ENCODE data around the gene TMEM47. TPM values are rescaled to one million over a fixed set of nuclear protein-coding genes. Genes with fewer than 3 reads are reported as not detected.

TMEM47 gene
- total and polyA plus RNA-seq, 2 of the 8 experiments (the other 6 are each of a cell fraction or from before 2014, with no cell fraction given) = 24.8 to 28.5 TPM

DNA sequence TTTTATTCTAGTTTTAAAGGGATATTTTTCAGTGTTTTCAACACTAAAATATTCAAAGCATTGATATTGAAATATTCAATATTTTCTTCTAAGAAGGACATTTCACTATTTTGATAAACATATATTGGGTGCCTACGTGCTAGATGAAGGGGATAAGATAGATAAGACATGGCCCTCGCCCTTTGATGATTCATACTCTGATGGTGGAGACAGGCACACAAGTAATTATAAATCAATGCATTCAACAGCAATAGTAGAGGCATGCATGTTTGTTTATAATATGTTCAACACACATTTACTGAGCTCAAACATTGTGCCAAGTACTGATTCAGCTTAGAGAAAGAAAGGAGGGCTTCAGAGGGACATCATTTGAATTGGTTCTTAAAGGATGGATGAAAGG, 22.7 kb downstream of the TMEM47 start:
- Histone ChIP-seq H2BK5ac (ENCODE audit: low read depth, low read length) (no peak overlapping the region), H3K27ac (ENCODE audit: low read depth, low read length) (no peak overlapping the region), H3K23ac (ENCODE audit: insufficient read length) (no peak overlapping the region), H2BK12ac (ENCODE audit: low read depth, low read length) (no peak overlapping the region), H3K79me2 (ENCODE audit: control insufficient read depth in 1 of 2, insufficient read depth in 2 of 2, low read length in 2 of 2) (peaks cover 0 to 8% of the 10 kb centered on the region in 2 experiments; a peak in 1 of 4 replicates), H4K20me1 (replicated peaks in 1 of 2; ENCODE audit: control insufficient read depth in 1 of 2, insufficient read depth in 2 of 2, low read length in 2 of 2) (no peaks in the 10 kb centered on the region), H2AFZ (ENCODE audit: low read length) (no peak overlapping the region), H3K23me2 (ENCODE audit: low read depth, low read length) (no peaks in the 10 kb centered on the region), H2AK5ac (ENCODE audit: low read depth, low read length) (no peak overlapping the region), H2BK20ac (ENCODE audit: low read length) (no peak overlapping the region), H2BK15ac (ENCODE audit: low read length) (no peak overlapping the region), H4K8ac (ENCODE audit: extremely low read depth, insufficient read depth, low read length) (no peak overlapping the region), H3K36me3 (ENCODE audit: control insufficient read depth in 2 of 4, insufficient read depth in 4 of 4, low read length in 3 of 4) (peaks cover 0 to 3% (median 0%) of the 10 kb centered on the region in 4 experiments; a peak in 1 of 8 replicates), H2BK120ac (replicated peaks; ENCODE audit: low read depth, low read length) (no peak overlapping the region), H3K56ac (replicated peaks; ENCODE audit: insufficient read length, low read depth, low read length) (no peak overlapping the region), H3K9me3 (ENCODE audit: insufficient read depth in 2 of 2, low read depth in 1 of 2, low read length in 1 of 2) (no peaks in the 10 kb centered on the region), H3K18ac (ENCODE audit: extremely low read depth, low read length) (no peak overlapping the region), H3K79me1 (ENCODE audit: low read depth, low read length) (no peaks in the 10 kb centered on the region), H3K9ac (replicated peaks in 1 of 4; ENCODE audit: extremely low read depth in 1 of 4, low read depth in 3 of 4, low read length in 3 of 4) (no peak overlapping the region), H3K4me1 (replicated peaks in 1 of 4; ENCODE audit: control insufficient read depth in 3 of 4, insufficient read depth in 4 of 4, low read length in 3 of 4) (no peaks in the 10 kb centered on the region), H3K4me2 (ENCODE audit: insufficient read depth in 1 of 2, low read depth in 2 of 2, low read length in 2 of 2) (no peak overlapping the region), H3K4me3 (ENCODE audit: extremely low read depth in 1 of 4, insufficient read depth in 2 of 4, low read depth in 3 of 4, low read length in 4 of 4) (no peak overlapping the region), H4K91ac (replicated peaks; ENCODE audit: insufficient read length, low read length) (no peak overlapping the region), H4K5ac (ENCODE audit: insufficient read length, low read depth, low read length) (no peak overlapping the region), H3K14ac (ENCODE audit: insufficient read length) (no peak overlapping the region), H3K27me3 (replicated peaks in 1 of 4; ENCODE audit: control insufficient read depth in 3 of 4, extremely low read depth in 1 of 4, insufficient read depth in 3 of 4, low read length in 3 of 4) (no peaks in the 10 kb centered on the region), H3K4ac (replicated peaks; ENCODE audit: insufficient read length, low read depth, low read length) (no peak overlapping the region)
- CTCF ChIA-PET (ENCODE audit: partially characterized antibody) = interaction anchor here (0.7 to 1.1 kb wide), 2 partner anchors 79 to 286 kb away, joined by 3 read pairs; no protein-coding TSS in a partner anchor
- POLR2A ChIA-PET (ENCODE audit: partially characterized antibody) = no interaction called here
- DNase-seq (ENCODE audit: low read depth in 1 of 2, low spot score in 2 of 2) (no peak), FAIRE-seq (no peak)
- 91% methylated on average over 2 of the region's 2 CpGs; no CpG with 5 or more reads in 1 of the 2 experiments for WGBS, 2 experiments (ENCODE audit: extremely low coverage in 1 of 2, insufficient coverage in 1 of 2, insufficient read length in 1 of 2, insufficient replicate concordance in 2 of 2, low coverage in 1 of 2, low lambda C conversion rate in 2 of 2, missing lambda C conversion rate in 1 of 2)
- TF ChIP-seq KDM4A (IDR thresholded peaks at IDR 0.05; ENCODE audit: low read depth, low read length, severe bottlenecking) = no peak
- no peak for TF ChIP-seq SP1 (IDR thresholded peaks at IDR 0.05; ENCODE audit: low read depth, low read length)
- TF ChIP-seq NRF1 (IDR thresholded peaks at IDR 0.05; ENCODE audit: low read depth, low read length) = no peak
- no peak for TF ChIP-seq KDM1A (IDR thresholded peaks at IDR 0.05; ENCODE audit: borderline replicate concordance, low read length)
- no peak for TF ChIP-seq SUZ12 (IDR thresholded peaks at IDR 0.05; ENCODE audit: low read length)
- TF ChIP-seq POU5F1 (IDR thresholded peaks at IDR 0.05; ENCODE audit: low read depth, low read length) = no peak
- TF ChIP-seq TAF7 (optimal IDR thresholded peaks at IDR 0.05; ENCODE audit: borderline replicate concordance, low read depth, low read length) = no peak
- TF ChIP-seq PHF8 (conservative IDR thresholded peaks at IDR 0.05; ENCODE audit: low read depth, low read length) = no peak
- no peak for TF ChIP-seq SIRT6 (IDR thresholded peaks at IDR 0.05; ENCODE audit: low read length)
- TF ChIP-seq CTBP2 (IDR thresholded peaks at IDR 0.05; ENCODE audit: borderline replicate concordance, insufficient read depth, insufficient read length, low read length) = no peak
- no peak for TF ChIP-seq SIX5 (IDR thresholded peaks at IDR 0.05; ENCODE audit: low read depth, low read length)
- TF ChIP-seq GABPA (IDR thresholded peaks at IDR 0.05; ENCODE audit: borderline replicate concordance, insufficient read depth, low read length) = no peak
- no peak for TF ChIP-seq MAX (IDR thresholded peaks at IDR 0.05)

Data from H1 (cell line).